ENCODE data around the gene APH1B.

APH1B gene

GRCh38 chr15:63264688-63265293, 12.6 kb upstream of the APH1B start:
- H3K27me3 Mint-ChIP-seq (ENCODE audit: low read depth, poor library complexity): no peaks in the 10 kb centered on the region
- TF ChIP-seq CTCF (IDR thresholded peaks at IDR 0.05): no peak
- no peak overlapping the region for H3K4me3 Mint-ChIP-seq
- no peak for DNase-seq
- peaks cover 44% of the 10 kb centered on the region for H3K36me3 Mint-ChIP-seq (ENCODE audit: low read depth)
- H3K4me1 Mint-ChIP-seq: no peaks in the 10 kb centered on the region
- no peak overlapping the region for H3K27ac Mint-ChIP-seq
- peaks cover 3% of the 10 kb centered on the region for H3K9me3 Mint-ChIP-seq

- peaks cover 22% of the 10 kb centered on the region for H3K4me1 Mint-ChIP-seq
- peaks cover 11% of the 10 kb centered on the region for H3K27me3 Mint-ChIP-seq (ENCODE audit: low read depth, poor library complexity)
- TF ChIP-seq CTCF (IDR thresholded peaks at IDR 0.05): no peak
- H3K4me3 Mint-ChIP-seq: no peak overlapping the region
- DNase-seq: no peak
- peaks cover 19% of the 10 kb centered on the region for H3K9me3 Mint-ChIP-seq
- no peak overlapping the region for H3K27ac Mint-ChIP-seq
- peaks cover 23% of the 10 kb centered on the region for H3K36me3 Mint-ChIP-seq (ENCODE audit: low read depth)
Observed at GRCh38 chr15:63274427-63274826, 3.0 kb upstream of the APH1B start.

GRCh38 chr15:63276342-63277037, 915 bp upstream of the APH1B start:
- TF ChIP-seq CTCF (IDR thresholded peaks at IDR 0.05): no peak
- DNase-seq: no peak
- Mint-ChIP-seq H3K9me3 (peaks cover 19% of the 10 kb centered on the region), H3K27ac (no peak overlapping the region), H3K4me3 (peak overlapping the region; percentile 87), H3K4me1 (peaks cover 27% of the 10 kb centered on the region), H3K27me3 (ENCODE audit: low read depth, poor library complexity) (peaks cover 11% of the 10 kb centered on the region), H3K36me3 (ENCODE audit: low read depth) (peaks cover 11% of the 10 kb centered on the region)

- peaks cover 14% of the 10 kb centered on the region for H3K9me3 Mint-ChIP-seq
- TF ChIP-seq CTCF (IDR thresholded peaks at IDR 0.05): no peak
- peak overlapping the region; percentile 81 for H3K4me3 Mint-ChIP-seq
- peaks cover 7% of the 10 kb centered on the region for H3K36me3 Mint-ChIP-seq (ENCODE audit: low read depth)
- H3K27me3 Mint-ChIP-seq (ENCODE audit: low read depth, poor library complexity): peaks cover 10% of the 10 kb centered on the region
- DNase-seq: no peak
- peaks cover 27% of the 10 kb centered on the region for H3K4me1 Mint-ChIP-seq
- H3K27ac Mint-ChIP-seq: no peak overlapping the region
Observed at GRCh38 chr15:63277893-63278456, 570 bp downstream of the APH1B start.

GRCh38 chr15:63283126-63283525, 5.7 kb downstream of the APH1B start:
- Mint-ChIP-seq H3K36me3 (ENCODE audit: low read depth) (peaks cover 10% of the 10 kb centered on the region), H3K4me3 (no peak overlapping the region), H3K9me3 (no peaks in the 10 kb centered on the region), H3K4me1 (peaks cover 8% of the 10 kb centered on the region), H3K27ac (no peak overlapping the region), H3K27me3 (ENCODE audit: low read depth, poor library complexity) (peaks cover 11% of the 10 kb centered on the region)
- DNase-seq: no peak
- no peak for TF ChIP-seq CTCF (IDR thresholded peaks at IDR 0.05)
